IPS-15b (cell line): ENCODE measurements around the gene ONECUT2.

Experiments used
- H3K27me3 ChIP-seq: one replicate; pipeline ENCODE4 v1.6.1; 2013; ENCODE audit warnings: low read length; ENCODE audit not compliant: control insufficient read depth, insufficient read depth
- H3K36me3 ChIP-seq: one replicate; pipeline ENCODE4 v1.6.1; 2013; ENCODE audit warnings: low read length; ENCODE audit not compliant: control insufficient read depth, insufficient read depth
- H3K4me1 ChIP-seq: one replicate; pipeline ENCODE4 v1.6.1; 2013; ENCODE audit warnings: mild to moderate bottlenecking, low read length; ENCODE audit not compliant: control insufficient read depth, insufficient read depth
- H3K4me3 ChIP-seq: one replicate; pipeline ENCODE4 v1.5.1; 2013; ENCODE audit warnings: low read depth, low read length
- H3K9ac ChIP-seq: one replicate; pipeline ENCODE4 v1.6.1; 2013; ENCODE audit warnings: low read depth, mild to moderate bottlenecking, low read length
- H3K9me3 ChIP-seq: one replicate; pipeline ENCODE4 v1.6.1; 2013; ENCODE audit warnings: mild to moderate bottlenecking, low read length; ENCODE audit not compliant: control insufficient read depth, insufficient read depth

The ONECUT2 gene

GRCh38 chr18:57466745-57467409 is 31.7 kb downstream of the ONECUT2 start:
- Histone ChIP-seq H3K27me3 (no peaks in the 10 kb centered on the region), H3K9ac (no peak overlapping the region), H3K9me3 (no peaks in the 10 kb centered on the region), H3K4me1 (no peaks in the 10 kb centered on the region), H3K4me3 (no peak overlapping the region), H3K36me3 (no peaks in the 10 kb centered on the region)

GRCh38 chr18:57469884-57470283 is 34.7 kb downstream of the ONECUT2 start:
- Histone ChIP-seq H3K4me1 (no peaks in the 10 kb centered on the region), H3K9ac (no peak overlapping the region), H3K27me3 (peaks cover 2% of the 10 kb centered on the region), H3K9me3 (no peaks in the 10 kb centered on the region), H3K36me3 (no peaks in the 10 kb centered on the region), H3K4me3 (no peak overlapping the region)

- H3K9ac ChIP-seq: no peak overlapping the region
- H3K4me1 ChIP-seq: no peaks in the 10 kb centered on the region
- no peaks in the 10 kb centered on the region for H3K36me3 ChIP-seq
- H3K9me3 ChIP-seq: no peaks in the 10 kb centered on the region
- no peak overlapping the region for H3K4me3 ChIP-seq
- peaks cover 2% of the 10 kb centered on the region for H3K27me3 ChIP-seq
These were observed 40.2 kb downstream of the ONECUT2 start for GRCh38 chr18:57475408-57475807.

- H3K36me3 ChIP-seq: no peaks in the 10 kb centered on the region
These were observed 40.7 kb downstream of the ONECUT2 start for GRCh38 chr18:57475903-57476302.

GRCh38 chr18:57480733-57481132 is 45.6 kb downstream of the ONECUT2 start:
- H3K4me3 ChIP-seq: no peak overlapping the region
- no peaks in the 10 kb centered on the region for H3K9me3 ChIP-seq
- no peak overlapping the region for H3K9ac ChIP-seq
- H3K36me3 ChIP-seq: no peaks in the 10 kb centered on the region
- H3K4me1 ChIP-seq: no peaks in the 10 kb centered on the region
- H3K27me3 ChIP-seq: no peaks in the 10 kb centered on the region

More at GRCh38 chr18:57475903-57476302, 40.7 kb downstream of the ONECUT2 start:
- Histone ChIP-seq H3K9ac (no peak overlapping the region), H3K4me3 (no peak overlapping the region), H3K4me1 (no peaks in the 10 kb centered on the region), H3K27me3 (peaks cover 2% of the 10 kb centered on the region), H3K9me3 (no peaks in the 10 kb centered on the region)

- Histone ChIP-seq H3K36me3 (no peaks in the 10 kb centered on the region), H3K4me3 (no peak overlapping the region), H3K9me3 (no peaks in the 10 kb centered on the region), H3K9ac (no peak overlapping the region), H3K4me1 (peaks cover 2% of the 10 kb centered on the region), H3K27me3 (no peaks in the 10 kb centered on the region)
These were observed 62.5 kb downstream of the ONECUT2 start for GRCh38 chr18:57497372-57498294.

- Histone ChIP-seq H3K4me1 (peaks cover 2% of the 10 kb centered on the region), H3K4me3 (no peak overlapping the region), H3K9ac (no peak overlapping the region), H3K27me3 (no peaks in the 10 kb centered on the region), H3K9me3 (no peaks in the 10 kb centered on the region), H3K36me3 (no peaks in the 10 kb centered on the region)
These were observed 63.6 kb downstream of the ONECUT2 start for GRCh38 chr18:57498682-57499256.

GRCh38 chr18:57502624-57503023 is 67.5 kb downstream of the ONECUT2 start:
- no peaks in the 10 kb centered on the region for H3K27me3 ChIP-seq
- no peak overlapping the region for H3K4me3 ChIP-seq
- H3K9ac ChIP-seq: no peak overlapping the region
- H3K36me3 ChIP-seq: no peaks in the 10 kb centered on the region
- H3K9me3 ChIP-seq: no peaks in the 10 kb centered on the region
- H3K4me1 ChIP-seq: peaks cover 2% of the 10 kb centered on the region

- no peak overlapping the region for H3K9ac ChIP-seq
- no peaks in the 10 kb centered on the region for H3K36me3 ChIP-seq
- H3K27me3 ChIP-seq: no peaks in the 10 kb centered on the region
- no peaks in the 10 kb centered on the region for H3K9me3 ChIP-seq
- no peak overlapping the region for H3K4me3 ChIP-seq
- no peaks in the 10 kb centered on the region for H3K4me1 ChIP-seq
These were observed 70.1 kb downstream of the ONECUT2 start for GRCh38 chr18:57505231-57505630.

- no peaks in the 10 kb centered on the region for H3K4me1 ChIP-seq
- no peak overlapping the region for H3K9ac ChIP-seq
- no peaks in the 10 kb centered on the region for H3K9me3 ChIP-seq
- no peak overlapping the region for H3K4me3 ChIP-seq
- H3K27me3 ChIP-seq: no peaks in the 10 kb centered on the region
- H3K36me3 ChIP-seq: no peaks in the 10 kb centered on the region
These were observed 80.9 kb downstream of the ONECUT2 start for GRCh38 chr18:57516056-57516455.

- H3K4me1 ChIP-seq: no peaks in the 10 kb centered on the region
- H3K9ac ChIP-seq: no peak overlapping the region
- no peaks in the 10 kb centered on the region for H3K27me3 ChIP-seq
- no peak overlapping the region for H3K4me3 ChIP-seq
- no peaks in the 10 kb centered on the region for H3K9me3 ChIP-seq
- no peaks in the 10 kb centered on the region for H3K36me3 ChIP-seq
These were observed 83.4 kb downstream of the ONECUT2 start for GRCh38 chr18:57518533-57518932.
